Neural progenitor cell (in vitro differentiated cells): Measurements from ENCODE around the gene NFS1. TPM values are rescaled to one million over a fixed set of nuclear protein-coding genes. Genes with fewer than 3 reads are reported as not detected.

Experiments
- DNase-seq: peaks from one replicate; pipeline ENCODE4 v3.0.0-alpha.2; 2016; ENCODE audit warnings: low spot score
- H2AFZ ChIP-seq: fragments of 200-600 bp; sonication (generic); replicated peaks from 2 replicates; pipeline ENCODE4 v1.6.1; 2016; ENCODE audit warnings: antibody characterized with exemption
- H3F3A ChIP-seq: fragments of 200-600 bp; sonication (generic); 2 replicates; pipeline ENCODE4 v1.6.1; 2016; ENCODE audit warnings: antibody characterized with exemption, low read depth
- H3K27ac ChIP-seq: fragments of 200-600 bp; sonication (generic); 2 replicates; pipeline ENCODE4 v1.5.1; 2016; ENCODE audit warnings: mild to moderate bottlenecking
- H3K27me3 ChIP-seq: fragments of 200-600 bp; sonication (generic); 2 replicates; pipeline ENCODE4 v1.6.1; 2016; ENCODE audit warnings: mild to moderate bottlenecking, moderate library complexity
- H3K36me3 ChIP-seq: fragments of 200-600 bp; sonication (generic); 2 replicates; pipeline ENCODE4 v1.5.1; 2016
- H3K4me1 ChIP-seq: fragments of 200-600 bp; sonication (generic); 2 replicates; pipeline ENCODE4 v1.6.1; 2016; ENCODE audit warnings: mixed run types
- H3K4me2 ChIP-seq: fragments of 200-600 bp; sonication (generic); 2 replicates; pipeline ENCODE4 v1.6.1; 2016
- H3K4me3 ChIP-seq: fragments of 200-600 bp; sonication (generic); 2 replicates; pipeline ENCODE4 v1.5.1; 2016
- H3K79me2 ChIP-seq: fragments of 200-600 bp; sonication (generic); 2 replicates; pipeline ENCODE4 v1.6.1; 2016; ENCODE audit warnings: low read depth
- H3K9ac ChIP-seq: fragments of 200-600 bp; sonication (generic); 2 replicates; pipeline ENCODE4 v1.6.1; 2016
- H3K9me3 ChIP-seq: fragments of 200-600 bp; sonication (generic); 2 replicates; pipeline ENCODE4 v1.5.1; 2016; ENCODE audit warnings: low read depth
- H4K20me1 ChIP-seq: fragments of 200-600 bp; sonication (generic); 2 replicates; pipeline ENCODE4 v1.6.1; 2016; ENCODE audit warnings: low read depth
- H3K27ac Mint-ChIP-seq: 3 replicates; pipeline ENCODE4 v1.8.0; 2021; ENCODE audit warnings: mixed read lengths
- H3K27me3 Mint-ChIP-seq: 2 replicates; pipeline ENCODE4 v1.8.0; 2022; ENCODE audit warnings: low read depth, mild to moderate bottlenecking, inconsistent platforms, moderate library complexity, mixed read lengths; ENCODE audit not compliant: insufficient read depth
- H3K36me3 Mint-ChIP-seq: 3 replicates; pipeline ENCODE4 v1.8.0; 2021; ENCODE audit warnings: mixed read lengths
- H3K4me1 Mint-ChIP-seq: 3 replicates; pipeline ENCODE4 v1.8.0; 2021; ENCODE audit warnings: mixed read lengths
- H3K4me3 Mint-ChIP-seq: 3 replicates; pipeline ENCODE4 v1.8.0; 2021; ENCODE audit warnings: mild to moderate bottlenecking, moderate library complexity, mixed read lengths
- H3K9me3 Mint-ChIP-seq: 3 replicates; pipeline ENCODE4 v1.8.0; 2020; ENCODE audit warnings: mixed read lengths
- CTCF ChIP-seq: fragments of 200-600 bp; sonication (generic); IDR thresholded peaks from 2 replicates; pipeline ENCODE4 v1.5.1; 2017; ENCODE audit warnings: antibody characterized with exemption, mild to moderate bottlenecking
- EZH2 ChIP-seq: fragments of 200-600 bp; sonication (generic); IDR thresholded peaks from 2 replicates; pipeline ENCODE4 v1.6.1; 2017; ENCODE audit warnings: antibody characterized with exemption, mild to moderate bottlenecking, moderate library complexity
- EZH2phosphoT487 ChIP-seq: fragments of 200-600 bp; sonication (generic); IDR thresholded peaks from 2 replicates; pipeline ENCODE4 v1.6.1; 2017; ENCODE audit warnings: antibody characterized with exemption
- total RNA-seq: library from RNA; depleted of rRNA; stranded (reverse); fragments of >200 nt; gene quantifications from 2 replicates; pipeline ENCODE4 v1.2.3, GENCODE V29; 2015; ENCODE audit warnings: low replicate concordance

Gene NFS1
- total RNA-seq, 1 donor from 2014 or later = 21.7 TPM

GRCh38 chr20:35632539-35633115 is 66.5 kb downstream of the NFS1 start:
- H3K4me1 Mint-ChIP-seq = peaks cover 2% of the 10 kb centered on the region
- no peak overlapping the region for H3K27ac ChIP-seq
- H3K27me3 Mint-ChIP-seq = no peaks in the 10 kb centered on the region
- no peak overlapping the region for H3K27ac Mint-ChIP-seq
- H3K79me2 ChIP-seq = peaks cover 51% of the 10 kb centered on the region
- H3K36me3 Mint-ChIP-seq = peaks cover 27% of the 10 kb centered on the region
- no peaks in the 10 kb centered on the region for H3K4me1 ChIP-seq
- no peak overlapping the region for H3K4me3 Mint-ChIP-seq
- no peaks in the 10 kb centered on the region for H3K9me3 ChIP-seq
- no peak for TF ChIP-seq EZH2phosphoT487
- TF ChIP-seq EZH2 = no peak
- no peak for TF ChIP-seq CTCF
- no peak overlapping the region for H2AFZ ChIP-seq
- H3K36me3 ChIP-seq = peaks cover 15% of the 10 kb centered on the region
- no peaks in the 10 kb centered on the region for H3K27me3 ChIP-seq
- no peak for DNase-seq
- peaks cover 5% of the 10 kb centered on the region for H3F3A ChIP-seq
- no peaks in the 10 kb centered on the region for H3K9me3 Mint-ChIP-seq
- no peak overlapping the region for H3K9ac ChIP-seq
- H3K4me3 ChIP-seq = no peak overlapping the region
- H4K20me1 ChIP-seq = peaks cover 53% of the 10 kb centered on the region
- no peak overlapping the region for H3K4me2 ChIP-seq

GRCh38 chr20:35630636-35631035 is 68.5 kb downstream of the NFS1 start:
- no peak overlapping the region for H3K4me2 ChIP-seq
- Mint-ChIP-seq H3K4me3 (no peak overlapping the region), H3K27ac (no peak overlapping the region), H3K36me3 (peaks cover 39% of the 10 kb centered on the region), H3K9me3 (no peaks in the 10 kb centered on the region), H3K4me1 (no peaks in the 10 kb centered on the region), H3K27me3 (peaks cover 8% of the 10 kb centered on the region)
- H3K4me1 ChIP-seq = no peaks in the 10 kb centered on the region
- TF ChIP-seq EZH2 = no peak
- no peak for TF ChIP-seq CTCF
- TF ChIP-seq EZH2phosphoT487 = no peak
- peaks cover 19% of the 10 kb centered on the region for H3K36me3 ChIP-seq
- no peak overlapping the region for H3K4me3 ChIP-seq
- no peak overlapping the region for H2AFZ ChIP-seq
- H3K9me3 ChIP-seq = no peaks in the 10 kb centered on the region
- H3K79me2 ChIP-seq = peaks cover 31% of the 10 kb centered on the region
- peaks cover 8% of the 10 kb centered on the region for H3F3A ChIP-seq
- no peak for DNase-seq
- no peak overlapping the region for H3K9ac ChIP-seq
- no peak overlapping the region for H3K27ac ChIP-seq
- no peaks in the 10 kb centered on the region for H3K27me3 ChIP-seq
- H4K20me1 ChIP-seq = peaks cover 33% of the 10 kb centered on the region

GRCh38 chr20:35629427-35630145 is 69.6 kb downstream of the NFS1 start:
- H2AFZ ChIP-seq = no peak overlapping the region
- no peak overlapping the region for H3K27ac ChIP-seq
- peaks cover 31% of the 10 kb centered on the region for H4K20me1 ChIP-seq
- no peak overlapping the region for H3K4me2 ChIP-seq
- H3K36me3 ChIP-seq = peaks cover 23% of the 10 kb centered on the region
- Mint-ChIP-seq H3K27me3 (peaks cover 8% of the 10 kb centered on the region), H3K27ac (no peak overlapping the region), H3K36me3 (peaks cover 38% of the 10 kb centered on the region), H3K4me1 (no peaks in the 10 kb centered on the region), H3K4me3 (no peak overlapping the region), H3K9me3 (no peaks in the 10 kb centered on the region)
- no peaks in the 10 kb centered on the region for H3K27me3 ChIP-seq
- no peaks in the 10 kb centered on the region for H3K4me1 ChIP-seq
- H3K9me3 ChIP-seq = no peaks in the 10 kb centered on the region
- peaks cover 20% of the 10 kb centered on the region for H3K79me2 ChIP-seq
- no peak overlapping the region for H3K9ac ChIP-seq
- H3F3A ChIP-seq = peaks cover 8% of the 10 kb centered on the region
- DNase-seq = no peak
- no peak overlapping the region for H3K4me3 ChIP-seq
- no peak for TF ChIP-seq EZH2
- TF ChIP-seq EZH2phosphoT487 = no peak
- TF ChIP-seq CTCF = no peak
